ENCODE results near the gene NR1D2. TPM values are rescaled to one million over a fixed set of nuclear protein-coding genes. Genes with fewer than 3 reads are reported as not detected.

The NR1D2 gene
- total and polyA plus RNA-seq, 5 experiments from 2014 or later: 23.4 to 56.7 (median 46.3) TPM

DNA sequence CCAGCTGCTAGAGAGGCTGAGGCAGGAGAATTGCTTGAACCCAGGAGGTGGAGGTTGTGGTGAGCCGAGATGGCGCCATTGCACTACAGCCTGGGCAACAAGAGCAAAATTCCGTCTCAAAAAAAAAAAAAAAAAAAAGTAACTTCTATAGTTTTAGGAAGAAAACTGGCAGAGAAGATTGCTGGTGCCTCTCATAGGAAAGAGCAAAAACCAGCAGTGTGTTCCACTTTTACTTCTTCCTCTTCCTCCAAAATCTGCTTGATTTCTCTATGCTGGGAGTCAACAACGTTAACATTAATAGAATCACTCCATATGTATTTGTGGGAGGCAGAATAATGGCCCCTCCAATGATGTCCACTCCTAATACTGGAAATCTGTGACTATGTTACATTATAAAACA, 12.5 kb upstream of the NR1D2 start:
- Mint-ChIP-seq H3K27ac (no peak overlapping the region), H3K4me1 (peaks cover 0 to 11% (median 5%) of the 10 kb centered on the region in 4 donors), H3K4me3 (no peak overlapping the region), H3K9me3 (no peaks in the 10 kb centered on the region), H3K27me3 (peaks cover 0 to 4% (median 0%) of the 10 kb centered on the region in 5 donors), H3K36me3 (peaks cover 0 to 4% (median 0%) of the 10 kb centered on the region in 3 donors)
- POLR2A ChIA-PET: no interaction called here
- ATAC-seq: no peak
- no peak for DNase-seq

DNA sequence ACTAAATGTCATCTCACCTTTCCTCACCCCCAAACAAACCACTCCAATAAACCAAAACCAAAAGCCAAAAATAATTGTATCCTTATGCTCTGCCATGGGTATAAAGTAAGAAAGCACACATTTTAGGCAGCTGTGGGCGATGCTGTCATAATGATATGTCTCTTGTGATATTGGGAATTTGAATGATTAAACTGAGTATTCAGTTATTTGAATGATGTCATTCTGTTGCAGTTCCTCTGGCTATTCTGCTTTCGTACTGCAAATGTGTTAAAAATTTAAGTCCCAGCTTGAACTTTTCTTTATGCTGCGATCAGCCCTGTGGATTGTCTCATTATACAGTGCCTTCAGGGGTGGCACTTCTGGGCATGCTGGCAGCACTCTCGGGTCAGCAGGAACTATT, 10.8 kb upstream of the NR1D2 start:
- POLR2A ChIA-PET: no interaction called here
- ATAC-seq: no peak
- H3K27ac Mint-ChIP-seq: no peak overlapping the region
- peaks cover 0 to 10% (median 0%) of the 10 kb centered on the region in 3 donors for H3K36me3 Mint-ChIP-seq
- peaks cover 0 to 4% (median 0%) of the 10 kb centered on the region in 5 donors for H3K27me3 Mint-ChIP-seq
- H3K4me1 Mint-ChIP-seq: peaks cover 0 to 11% (median 5%) of the 10 kb centered on the region in 4 donors
- peaks cover 0 to 7% (median 0%) of the 10 kb centered on the region in 9 donors for H3K9me3 Mint-ChIP-seq
- H3K4me3 Mint-ChIP-seq: no peak overlapping the region
- DNase-seq: no peak

DNA sequence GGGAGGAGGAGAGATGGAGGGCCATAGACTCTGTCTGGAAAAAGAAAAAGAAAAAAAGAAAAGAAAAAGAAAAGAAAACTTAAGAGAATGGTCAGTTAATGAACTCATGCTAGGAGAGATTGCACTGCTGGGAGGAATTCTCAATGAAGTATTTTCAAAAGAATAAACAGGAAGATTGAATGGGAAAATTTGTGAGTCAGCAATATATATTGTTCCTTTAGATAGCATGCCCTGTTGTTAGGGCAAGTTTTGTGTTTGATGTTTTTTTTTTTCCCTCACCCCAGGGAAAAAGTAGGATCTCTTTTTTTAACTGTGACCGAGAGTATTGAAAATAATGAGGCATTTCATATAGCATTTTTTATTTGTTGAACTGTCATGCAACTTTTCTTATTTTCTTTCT, 7.8 kb upstream of the NR1D2 start:
- DNase-seq (no peak), ATAC-seq (no peak)
- POLR2A ChIA-PET: no interaction called here
- Mint-ChIP-seq H3K27ac (no peak overlapping the region), H3K27me3 (peaks cover 0 to 1% (median 0%) of the 10 kb centered on the region in 5 donors), H3K4me3 (no peak overlapping the region), H3K36me3 (peaks cover 0 to 10% (median 0%) of the 10 kb centered on the region in 3 donors), H3K9me3 (peaks cover 0 to 7% (median 0%) of the 10 kb centered on the region in 9 donors), H3K4me1 (peaks cover 0 to 3% (median 0%) of the 10 kb centered on the region in 4 donors)

DNA sequence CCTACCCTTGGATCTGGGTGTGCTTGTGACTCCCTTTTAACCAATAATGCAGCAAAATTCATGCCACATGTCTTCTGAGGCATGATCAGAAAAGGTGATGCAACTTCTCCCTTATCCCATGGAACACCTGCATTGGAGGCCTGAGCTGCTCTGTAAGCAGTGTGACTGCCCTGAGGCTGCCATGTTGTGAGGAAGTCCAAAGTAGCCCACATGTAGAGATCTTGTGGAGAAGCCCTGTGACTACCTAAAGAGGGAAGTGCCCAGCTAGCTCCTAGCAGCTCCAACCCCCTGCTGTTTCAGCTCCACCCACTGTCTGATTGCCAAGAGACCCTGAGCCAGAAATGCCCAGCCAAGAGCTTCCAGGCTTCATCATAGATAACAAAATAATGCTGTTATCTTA, 6.4 kb upstream of the NR1D2 start:
- H3K27ac Mint-ChIP-seq: peak overlapping the region in 1 of 10 donors; percentile 71
- H3K4me1 Mint-ChIP-seq: peaks cover 0 to 2% (median 1%) of the 10 kb centered on the region in 4 donors
- POLR2A ChIA-PET: interaction anchor here (0.7 kb wide), 2 partner anchors 12 to 22 kb away, joined by 3 read pairs; partner anchors contain the start of genes NKIRAS1 and RPL15
- ATAC-seq (no peak), DNase-seq (no peak)
- H3K9me3 Mint-ChIP-seq: peaks cover 0 to 7% (median 0%) of the 10 kb centered on the region in 9 donors
- peaks cover 0 to 1% (median 0%) of the 10 kb centered on the region in 5 donors for H3K27me3 Mint-ChIP-seq
- H3K4me3 Mint-ChIP-seq: no peak overlapping the region
- peaks cover 0 to 10% (median 0%) of the 10 kb centered on the region in 3 donors for H3K36me3 Mint-ChIP-seq

DNA sequence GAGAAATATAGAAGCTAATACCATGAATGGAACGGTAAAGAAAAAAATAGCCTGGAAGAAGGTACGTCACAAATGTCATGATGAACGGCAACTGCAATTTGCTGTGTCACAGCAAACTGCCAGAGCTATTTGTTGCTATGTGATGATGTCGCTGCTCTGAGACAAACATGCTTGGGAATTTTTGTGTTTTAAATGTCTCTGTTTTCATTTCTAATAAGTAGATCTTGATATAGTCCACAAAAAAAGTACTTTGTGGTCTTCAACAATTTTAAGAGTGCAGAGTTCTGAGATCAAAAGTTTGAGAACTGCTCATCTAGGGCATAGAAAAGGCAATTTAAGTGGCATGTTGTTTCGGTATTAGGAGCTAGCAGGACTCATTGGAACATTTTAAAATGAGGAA, 4.3 kb upstream of the NR1D2 start:
- Mint-ChIP-seq H3K4me1 (peaks cover 7 to 14% (median 8%) of the 10 kb centered on the region in 4 donors), H3K9me3 (peaks cover 0 to 7% (median 0%) of the 10 kb centered on the region in 9 donors), H3K4me3 (no peak overlapping the region), H3K27me3 (no peaks in the 10 kb centered on the region), H3K27ac (no peak overlapping the region), H3K36me3 (peaks cover 0 to 6% (median 0%) of the 10 kb centered on the region in 3 donors)
- DNase-seq: no peak
- ATAC-seq: no peak
- POLR2A ChIA-PET: interaction anchor here (1.0 to 1.6 kb wide), 2 partner anchors 18 to 23 kb away, joined by 5 to 7 read pairs; partner anchors contain the start of genes NKIRAS1 and RPL15

DNA sequence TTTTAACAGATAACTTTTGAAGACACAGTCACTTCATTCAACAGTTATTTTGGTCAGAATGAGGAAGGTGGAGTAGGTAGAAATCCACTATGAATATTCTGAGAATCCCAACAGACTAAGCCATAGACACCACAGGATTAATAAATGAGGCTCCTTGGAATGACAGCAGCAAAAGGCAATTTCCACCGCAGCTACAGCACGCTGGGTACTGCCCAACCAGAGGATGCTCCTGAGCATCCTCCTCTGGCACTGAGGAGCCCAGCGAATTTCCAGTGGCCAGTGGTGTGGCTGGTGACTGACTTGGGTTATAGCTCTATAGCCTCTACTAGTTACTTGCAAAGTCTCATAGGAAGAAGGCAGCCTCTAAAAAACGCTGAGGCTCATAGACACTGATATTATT, 3.6 kb upstream of the NR1D2 start:
- H3K36me3 Mint-ChIP-seq: peaks cover 0 to 6% (median 0%) of the 10 kb centered on the region in 3 donors
- POLR2A ChIA-PET: interaction anchor here (1.0 to 1.6 kb wide), 3 partner anchors 18 to 25 kb away, joined by 5 to 7 read pairs (median 6); partner anchors contain the start of genes NKIRAS1 and RPL15
- no peak overlapping the region for H3K27ac Mint-ChIP-seq
- H3K27me3 Mint-ChIP-seq: no peaks in the 10 kb centered on the region
- no peak for DNase-seq
- no peak for ATAC-seq
- H3K9me3 Mint-ChIP-seq: peaks cover 0 to 7% (median 0%) of the 10 kb centered on the region in 9 donors
- H3K4me3 Mint-ChIP-seq: no peak overlapping the region
- H3K4me1 Mint-ChIP-seq: peaks cover 7 to 14% (median 8%) of the 10 kb centered on the region in 4 donors

DNA sequence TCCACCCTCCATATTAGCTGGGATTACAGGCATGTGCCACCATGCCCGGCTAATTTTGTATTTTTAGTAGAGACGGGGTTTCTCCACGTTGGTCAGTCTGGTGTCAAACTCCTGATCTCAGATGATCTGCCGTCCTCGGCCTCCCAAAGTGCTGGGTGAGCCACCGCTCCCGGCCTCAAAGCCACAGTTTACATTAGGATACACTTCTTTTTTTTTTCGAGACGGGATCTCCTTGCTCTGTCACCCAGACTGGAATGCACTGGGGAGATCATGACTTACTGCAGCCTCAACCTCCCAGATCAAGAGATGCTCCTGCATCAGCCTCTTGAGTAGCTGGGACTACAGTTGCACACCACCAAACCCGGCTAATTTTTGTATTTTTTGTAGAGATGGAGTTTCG, 2.5 kb upstream of the NR1D2 start:
- ATAC-seq: no peak
- DNase-seq: no peak
- peak overlapping the region in 4 of 10 donors; percentile 9 to 87 (median 30) for H3K27ac Mint-ChIP-seq
- no peaks in the 10 kb centered on the region for H3K27me3 Mint-ChIP-seq
- H3K4me1 Mint-ChIP-seq: peaks cover 11 to 21% (median 16%) of the 10 kb centered on the region in 4 donors
- POLR2A ChIA-PET: interaction anchor here (1.4 kb wide), 1 partner anchor 26 kb away, joined by 6 read pairs; the partner anchor contains the start of genes NKIRAS1 and RPL15
- peaks cover 0 to 6% (median 4%) of the 10 kb centered on the region in 3 donors for H3K36me3 Mint-ChIP-seq
- H3K9me3 Mint-ChIP-seq: peaks cover 0 to 7% (median 0%) of the 10 kb centered on the region in 9 donors
- peak overlapping the region in 1 of 10 donors; percentile 45 for H3K4me3 Mint-ChIP-seq

DNA sequence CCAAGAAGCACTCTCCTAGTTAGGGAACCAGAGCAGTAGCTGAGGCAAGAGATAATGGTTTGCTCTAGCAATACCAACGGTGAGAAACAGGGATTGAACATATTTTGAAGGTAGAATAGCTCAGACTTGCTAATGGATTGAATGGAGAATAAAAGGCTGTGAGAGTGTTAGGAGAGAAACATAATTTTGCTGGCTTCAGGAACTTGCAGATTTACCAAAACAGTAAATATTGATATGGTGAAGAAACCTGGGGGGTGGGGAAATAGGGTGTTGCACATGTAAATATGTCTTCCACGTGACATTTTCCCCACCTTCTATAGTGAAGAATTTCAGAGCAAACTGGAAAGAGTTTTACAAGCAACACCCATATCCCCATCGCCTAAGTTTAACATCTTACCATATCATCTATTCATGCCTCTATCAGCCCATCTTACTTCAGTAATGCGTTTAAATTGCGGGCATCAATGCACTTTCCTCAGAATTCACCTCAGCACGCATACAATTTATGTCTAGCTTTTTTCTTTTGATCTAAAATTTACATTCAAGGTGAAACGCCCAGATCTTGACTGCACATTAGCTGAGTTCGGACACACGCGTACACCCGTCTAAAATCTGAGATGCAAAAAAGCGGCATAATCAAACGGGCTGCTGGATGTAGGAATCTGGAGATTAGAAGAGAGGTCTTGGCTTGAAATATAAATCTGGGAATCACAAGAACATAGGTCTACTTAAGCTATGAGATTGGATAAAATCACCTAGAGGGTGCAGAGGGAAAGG, 891 bp upstream of the NR1D2 start:
- POLR2A ChIA-PET: interaction anchor here (0.8 to 9.1 kb wide), 5 partner anchors 20 to 27 kb away, joined by 3 to 105 read pairs (median 3); partner anchors contain the start of genes NKIRAS1 and RPL15
- Mint-ChIP-seq H3K9me3 (peaks cover 0 to under 1% (median 0%) of the 10 kb centered on the region in 9 donors), H3K4me3 (peak overlapping the region; percentile 76 to 97 (median 85)), H3K4me1 (peaks cover 14 to 37% (median 30%) of the 10 kb centered on the region in 4 donors), H3K27ac (peak overlapping the region; percentile 84 to 96 (median 94)), H3K36me3 (peaks cover 0 to 4% (median 3%) of the 10 kb centered on the region in 3 donors), H3K27me3 (no peaks in the 10 kb centered on the region)
- DNase-seq (peak in 2 of 10 donors; percentile 24 to 26), ATAC-seq (no peak)

DNA sequence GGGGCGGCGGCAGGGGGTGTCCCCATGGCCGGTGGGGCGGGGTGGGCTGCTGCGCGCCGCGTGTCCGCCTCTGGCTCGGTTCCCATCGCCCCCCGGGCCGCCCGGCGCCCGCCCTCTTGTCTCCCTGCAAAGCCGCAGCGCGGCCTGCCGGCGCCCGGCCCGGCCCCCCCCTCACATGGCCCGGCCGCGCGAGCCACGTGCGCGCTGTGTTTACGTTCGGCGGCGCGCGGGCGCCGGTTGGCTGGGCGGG, 502 bp downstream of the NR1D2 start:
- Mint-ChIP-seq H3K27me3 (no peaks in the 10 kb centered on the region), H3K9me3 (no peaks in the 10 kb centered on the region), H3K27ac (peak overlapping the region in 6 of 10 donors; percentile 49 to 87 (median 78)), H3K4me1 (peaks cover 26 to 50% (median 44%) of the 10 kb centered on the region in 4 donors), H3K4me3 (peak overlapping the region in 8 of 10 donors; percentile 28 to 97 (median 58)), H3K36me3 (peaks cover 0 to 4% (median 3%) of the 10 kb centered on the region in 3 donors)
- POLR2A ChIA-PET: interaction anchor here (1.6 to 9.1 kb wide), 2 partner anchors 22 to 29 kb away, joined by 4 to 105 read pairs; partner anchors contain the start of genes NKIRAS1 and RPL15
- DNase-seq: peak in 1 of 10 donors; percentile 94
- ATAC-seq: no peak

DNA sequence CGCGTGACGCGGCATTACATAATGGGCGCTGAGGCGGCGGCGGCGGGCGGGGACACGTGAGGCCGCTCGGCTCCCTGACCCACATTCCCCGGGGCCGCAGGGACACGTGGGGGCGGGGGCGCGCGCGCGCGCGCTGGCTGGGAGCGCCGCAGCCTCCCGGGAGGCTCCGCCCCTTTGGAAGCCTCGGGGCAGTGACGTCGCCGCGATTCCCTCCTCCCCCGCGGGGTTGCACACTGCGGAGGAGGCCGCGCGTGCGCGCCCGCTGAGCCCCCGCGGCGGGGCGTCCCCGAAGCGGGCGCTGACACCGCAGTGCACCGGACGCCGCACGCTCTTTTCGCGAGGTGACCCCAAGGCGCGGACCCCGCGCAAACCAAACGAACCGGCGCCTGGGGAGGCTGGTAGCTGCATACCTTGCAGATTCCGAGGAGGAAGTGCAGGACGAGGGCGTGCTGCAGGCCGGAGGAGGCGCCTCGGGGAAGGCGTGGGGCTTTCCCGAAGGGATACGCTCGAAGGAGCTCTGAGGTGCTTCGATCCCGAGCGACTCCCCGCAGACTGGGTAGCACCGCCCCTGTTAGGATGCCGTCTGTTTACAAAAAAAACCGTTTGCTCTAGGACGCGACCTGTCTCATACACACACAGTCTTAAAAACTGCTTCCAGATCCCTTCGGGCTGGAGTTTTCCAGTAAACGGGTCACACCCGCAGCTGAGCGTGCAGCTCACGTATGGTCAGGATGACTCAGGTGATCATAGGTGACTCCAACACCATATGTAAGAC, 1.0 kb downstream of the NR1D2 start:
- ATAC-seq (peak; percentile 72 to 79), DNase-seq (peak; percentile 94 to 99 (median 97))
- Mint-ChIP-seq H3K27ac (peak overlapping the region; percentile 82 to 96 (median 92)), H3K27me3 (no peaks in the 10 kb centered on the region), H3K9me3 (no peaks in the 10 kb centered on the region), H3K4me1 (peaks cover 27 to 56% (median 46%) of the 10 kb centered on the region in 4 donors), H3K36me3 (peaks cover 0 to 4% (median 3%) of the 10 kb centered on the region in 3 donors), H3K4me3 (peak overlapping the region; percentile 64 to 97 (median 88))
- POLR2A ChIA-PET: interaction anchor here (0.5 to 9.1 kb wide), 4 partner anchors 12 to 1839 kb away, joined by 3 to 105 read pairs (median 6); partner anchors contain the start of genes NKIRAS1 and RPL15

DNA sequence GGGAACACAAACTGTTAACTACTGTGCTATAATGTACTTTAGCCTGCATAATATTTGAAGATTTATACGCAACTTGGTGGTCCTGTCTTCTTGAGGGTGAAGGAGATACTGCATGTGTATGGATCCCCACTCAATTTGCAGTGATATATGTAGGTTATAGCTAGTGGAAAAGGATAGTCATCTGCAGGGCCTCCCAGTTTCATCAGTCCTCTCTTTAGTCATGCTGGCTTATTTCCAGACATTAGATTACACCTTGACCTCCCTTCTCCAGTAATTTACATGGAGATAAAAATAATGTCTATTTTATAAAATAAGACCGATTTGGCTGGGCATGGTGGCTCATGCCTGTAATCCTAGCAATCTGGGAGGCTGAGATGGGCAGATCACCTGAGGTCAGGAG, 3.7 kb downstream of the NR1D2 start:
- no peaks in the 10 kb centered on the region for H3K27me3 Mint-ChIP-seq

DNA sequence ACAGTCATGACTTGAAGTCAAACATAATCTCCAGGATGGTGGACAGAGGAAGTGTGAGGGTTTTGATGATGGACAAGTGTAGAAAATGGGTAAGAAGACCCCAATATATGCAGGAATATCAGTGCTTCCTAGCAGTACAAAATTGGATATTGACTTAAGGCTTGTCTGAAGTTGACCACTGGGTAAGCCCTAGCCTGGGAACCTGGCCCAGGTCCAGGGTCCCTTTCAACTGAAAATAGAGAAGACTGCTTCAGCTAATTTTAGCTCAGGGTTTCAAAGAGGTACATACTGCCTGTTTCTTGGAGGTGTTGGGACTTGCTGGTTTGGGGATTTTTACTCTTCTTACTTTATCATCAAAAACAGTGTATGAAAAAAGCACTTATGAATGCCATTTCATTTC, 4.7 kb downstream of the NR1D2 start:
- POLR2A ChIA-PET: interaction anchor here (9.1 kb wide), 1 partner anchor 33 kb away, joined by 105 read pairs; the partner anchor contains the start of genes NKIRAS1 and RPL15
- Mint-ChIP-seq H3K4me3 (peak overlapping the region; percentile 54 to 77 (median 66)), H3K4me1 (peaks cover 35 to 85% (median 67%) of the 10 kb centered on the region in 4 donors), H3K9me3 (no peaks in the 10 kb centered on the region), H3K27ac (peak overlapping the region in 9 of 10 donors; percentile 32 to 83 (median 61)), H3K36me3 (peaks cover 0 to 12% (median 3%) of the 10 kb centered on the region in 3 donors), H3K27me3 (no peaks in the 10 kb centered on the region)
- ATAC-seq: no peak
- DNase-seq: no peak

More for the DNA sequence above, 3.7 kb downstream of the NR1D2 start:
- POLR2A ChIA-PET: interaction anchor here (9.1 kb wide), 1 partner anchor 32 kb away, joined by 105 read pairs; the partner anchor contains the start of genes NKIRAS1 and RPL15
- H3K36me3 Mint-ChIP-seq: peaks cover 0 to 4% (median 3%) of the 10 kb centered on the region in 3 donors
- no peak for DNase-seq
- no peaks in the 10 kb centered on the region for H3K9me3 Mint-ChIP-seq
- peak overlapping the region in 1 of 10 donors; percentile 47 for H3K27ac Mint-ChIP-seq
- peak overlapping the region in 1 of 10 donors; percentile 7 for H3K4me3 Mint-ChIP-seq
- no peak for ATAC-seq
- H3K4me1 Mint-ChIP-seq: peaks cover 36 to 82% (median 66%) of the 10 kb centered on the region in 4 donors

All from naive thymus-derived CD8-positive, alpha-beta T cell (primary cell).